ENCODE results near the gene TMEM169. TPM values are rescaled to one million over a fixed set of nuclear protein-coding genes. Genes with fewer than 3 reads are reported as not detected.

Gene TMEM169
- polyA plus RNA-seq, 2 of the 4 experiments (the other 2 are of a cell fraction) = 0.54 to 0.81 TPM

GRCh38 chr2:216103213-216103612 is 21.5 kb downstream of the TMEM169 start:
- 0% methylated on average over 1 of the region's 1 CpG for WGBS (ENCODE audit: missing lambda C conversion rate)
- Histone ChIP-seq H3K27ac (no peak overlapping the region), H3K9me3 (no peaks in the 10 kb centered on the region), H3K4me2 (no peak overlapping the region), H3K4me1 (no peaks in the 10 kb centered on the region), H3K4me3 (no peak overlapping the region)
- no peak for FAIRE-seq
- DNase-seq (ENCODE audit: low read depth in 1 of 2, low spot score in 1 of 2) = no peak
- no peak for ATAC-seq
- TF ChIP-seq NR3C1 (IDR thresholded peaks at IDR 0.05) (no peak), MAFK (IDR thresholded peaks at IDR 0.05; ENCODE audit: partially characterized antibody) (peak; percentile 69)
- ChIA-PET CTCF (interaction anchor here (0.8 kb wide), 1 partner anchor 11 kb away, joined by 3 read pairs; no protein-coding TSS in a partner anchor), POLR2A (no interaction called here)

GRCh38 chr2:216104691-216105090 is 23.0 kb downstream of the TMEM169 start:
- no peak for ATAC-seq
- POLR2A ChIA-PET = no interaction called here

GRCh38 chr2:216107320-216107719 is 25.6 kb downstream of the TMEM169 start:
- CTCF ChIA-PET = interaction anchor here (0.9 to 1.6 kb wide), 2 partner anchors 9 to 18 kb away, joined by 3 to 4 read pairs; no protein-coding TSS in a partner anchor
- FAIRE-seq = no peak

More at GRCh38 chr2:216104691-216105090, 23.0 kb downstream of the TMEM169 start:
- 76% methylated on average over 3 of the region's 3 CpGs for WGBS (ENCODE audit: missing lambda C conversion rate)
- FAIRE-seq = no peak
- Histone ChIP-seq H3K27ac (no peak overlapping the region), H3K4me1 (peaks cover 3% of the 10 kb centered on the region; the same call in 1 of the 3 replicates), H3K4me2 (no peak overlapping the region), H3K4me3 (no peak overlapping the region), H3K9me3 (no peaks in the 10 kb centered on the region)
- no peak for DNase-seq (ENCODE audit: low read depth in 1 of 2, low spot score in 1 of 2)
- CTCF ChIA-PET = no interaction called here
- no peak for TF ChIP-seq RCOR1 (IDR thresholded peaks at IDR 0.05; ENCODE audit: low read depth, low read length)
- no peak for TF ChIP-seq MAZ (IDR thresholded peaks at IDR 0.05; ENCODE audit: borderline replicate concordance, low read depth, low read length)
- TF ChIP-seq CHD4 (IDR thresholded peaks at IDR 0.05; ENCODE audit: borderline replicate concordance) = no peak
- no peak for TF ChIP-seq CHD2 (IDR thresholded peaks at IDR 0.05; ENCODE audit: low read length, partially characterized antibody)
- no peak for TF ChIP-seq JUN (IDR thresholded peaks at IDR 0.05)
- no peak for TF ChIP-seq HEYL (CRISPR knock-in tag; IDR thresholded peaks at IDR 0.05)
- TF ChIP-seq HES2 (IDR thresholded peaks at IDR 0.05) = no peak
- no peak for TF ChIP-seq ATOH8 (CRISPR knock-in tag; IDR thresholded peaks at IDR 0.05; ENCODE audit: low read depth)

GRCh38 chr2:216107760-216108159 is 26.0 kb downstream of the TMEM169 start:
- H3K4me3 ChIP-seq = no peak overlapping the region
- FAIRE-seq (no peak), ATAC-seq (no peak), DNase-seq (ENCODE audit: low read depth in 1 of 2, low spot score in 1 of 2) (no peak)
- H3K27ac ChIP-seq = no peak overlapping the region
- WGBS (ENCODE audit: missing lambda C conversion rate) = 95% methylated on average over 13 of the region's 13 CpGs
- no peak overlapping the region for H3K4me2 ChIP-seq
- CTCF ChIA-PET = interaction anchor here (1.6 kb wide), 1 partner anchor 19 kb away, joined by 4 read pairs; no protein-coding TSS in a partner anchor
- POLR2A ChIA-PET = no interaction called here
- H3K9me3 ChIP-seq = no peaks in the 10 kb centered on the region
- peaks cover 18% of the 10 kb centered on the region; the same call in 2 of the 3 replicates for H3K4me1 ChIP-seq
- TF ChIP-seq ZNF302 (CRISPR knock-in tag; IDR thresholded peaks at IDR 0.05) (no peak), KDM5A (IDR thresholded peaks at IDR 0.05) (no peak), NR3C1 (IDR thresholded peaks at IDR 0.05) (no peak), EP300 (IDR thresholded peaks at IDR 0.05) (no peak), RCOR1 (IDR thresholded peaks at IDR 0.05; ENCODE audit: low read depth, low read length) (no peak), EHMT2 (IDR thresholded peaks at IDR 0.05; ENCODE audit: low read depth) (no peak), RNF2 (IDR thresholded peaks at IDR 0.05; ENCODE audit: borderline replicate concordance, low read depth) (no peak), JUNB (IDR thresholded peaks at IDR 0.05) (no peak), TP53 (CRISPR knock-in tag; IDR thresholded peaks at IDR 0.05) (no peak), EHF (CRISPR knock-in tag; IDR thresholded peaks at IDR 0.05) (no peak), HDAC2 (IDR thresholded peaks at IDR 0.05) (no peak), RAD21 (conservative IDR thresholded peaks at IDR 0.05 in 1 of 2, IDR thresholded peaks at IDR 0.05 in 1 of 2) (no peak), MYC (IDR thresholded peaks at IDR 0.05; ENCODE audit: borderline replicate concordance, low read length) (no peak), GATA3 (IDR thresholded peaks at IDR 0.05; ENCODE audit: borderline replicate concordance) (no peak)

More at GRCh38 chr2:216107320-216107719, 25.6 kb downstream of the TMEM169 start:
- no peak overlapping the region for H3K27ac ChIP-seq
- POLR2A ChIA-PET = interaction anchor here (0.7 kb wide), 1 partner anchor 18 kb away, joined by 4 read pairs; no protein-coding TSS in a partner anchor
- H3K4me3 ChIP-seq = no peak overlapping the region
- no peak overlapping the region for H3K4me2 ChIP-seq
- H3K9me3 ChIP-seq = no peaks in the 10 kb centered on the region
- no peak for DNase-seq (ENCODE audit: low read depth in 1 of 2, low spot score in 1 of 2)
- WGBS (ENCODE audit: missing lambda C conversion rate) = 90% methylated on average over 8 of the region's 8 CpGs
- ATAC-seq = no peak
- TF ChIP-seq CTCF (IDR thresholded peaks at IDR 0.05) (no peak), SREBF2 (IDR thresholded peaks at IDR 0.05) (no peak), EP300 (IDR thresholded peaks at IDR 0.05) (no peak), HOXA7 (CRISPR knock-in tag; IDR thresholded peaks at IDR 0.05) (no peak)
- H3K4me1 ChIP-seq = peaks cover 18% of the 10 kb centered on the region; the same call in 2 of the 3 replicates
